Vagina (tissue), 2 donors: Measurements from ENCODE around the gene MBD5. TPM values are rescaled to one million over a fixed set of nuclear protein-coding genes. Genes with fewer than 3 reads are reported as not detected.

Source experiments
- DNase-seq, 2 donors: peaks; one replicate each; pipeline ENCODE4 v3.0.0-alpha.2; 2017; ENCODE audit errors: extremely low spot score in 2 of 2
- H3K27ac ChIP-seq: fragments of 200-600 bp; sonication (generic); one replicate; pipeline ENCODE4 v1.5.1; 2019
- H3K27me3 ChIP-seq: fragments of 200-600 bp; sonication (generic); one replicate; pipeline ENCODE4 v1.5.1; 2019
- H3K36me3 ChIP-seq, 2 donors: fragments of 200-600 bp; sonication (generic); one replicate each; pipeline ENCODE4 v1.5.1; 2017 to 2019
- H3K4me1 ChIP-seq: fragments of 200-600 bp; sonication (generic); one replicate; pipeline ENCODE4 v1.5.1; 2019
- H3K4me3 ChIP-seq, 2 donors: fragments of 200-600 bp; sonication (generic); 1 replicate in 1 of 2; 2 replicates in 1 of 2; pipeline ENCODE4 v1.5.1; 2016 to 2019
- H3K9me3 ChIP-seq: fragments of 200-600 bp; sonication (generic); one replicate; pipeline ENCODE4 v1.5.1; 2019
- CTCF ChIP-seq, 3 experiments: fragments of 450-650 bp in 2 of 3; fragments of 200-600 bp in 1 of 3; sonication (generic) in 1 of 3; IDR thresholded peaks; one replicate each; pipeline ENCODE4 v1.5.1; 2017 to 2019; ENCODE audit warnings: antibody characterized with exemption in 3 of 3, mild to moderate bottlenecking in 2 of 3, moderate library complexity in 2 of 3
- POLR2A ChIP-seq, 2 donors: fragments of 450-650 bp; IDR thresholded peaks; one replicate each; pipeline ENCODE4 v1.6.1; 2017; ENCODE audit warnings: antibody characterized with exemption in 2 of 2, mild to moderate bottlenecking in 2 of 2, moderate library complexity in 2 of 2
- POLR2AphosphoS5 ChIP-seq, 2 donors: sonication (generic); formaldehyde crosslinking; IDR thresholded peaks; one replicate each; pipeline ENCODE4 v1.9.0; 2017; ENCODE audit warnings: antibody characterized with exemption in 2 of 2, mild to moderate bottlenecking in 2 of 2, low read depth in 1 of 2; ENCODE audit not compliant: insufficient read depth in 1 of 2
- intact Hi-C: fragments of 100-400 bp; cut with DNase I; formaldehyde crosslinking; loops from one replicate; pipeline ENCODE4 v1.15.1; 2023
- total RNA-seq: library from RNA; depleted of rRNA; stranded (reverse); fragments of >200 nt; gene quantifications from one replicate; pipeline ENCODE4 v1.2.3, GENCODE V29; 2016

MBD5 gene
- total RNA-seq, 1 donor from 2014 or later, result 32.7 TPM

- Histone ChIP-seq H3K4me3 (no peak overlapping the region), H3K36me3 (no peaks in the 10 kb centered on the region), H3K4me1 (no peaks in the 10 kb centered on the region), H3K9me3 (no peaks in the 10 kb centered on the region), H3K27me3 (no peaks in the 10 kb centered on the region), H3K27ac (no peak overlapping the region)
- intact Hi-C loops, result no loop called here
- peak; percentile 52 to 74 for DNase-seq
- no peak for TF ChIP-seq CTCF (IDR thresholded peaks at IDR 0.05)
These were observed 508.9 kb downstream of the MBD5 start for GRCh38 chr2:148529745-148530144.

GRCh38 chr2:148530350-148530749 lies 509.5 kb downstream of the MBD5 start:
- intact Hi-C loops, result no loop called here
- Histone ChIP-seq H3K27ac (no peak overlapping the region), H3K9me3 (no peaks in the 10 kb centered on the region), H3K27me3 (no peaks in the 10 kb centered on the region), H3K36me3 (no peaks in the 10 kb centered on the region), H3K4me3 (no peak overlapping the region), H3K4me1 (no peaks in the 10 kb centered on the region)
- TF ChIP-seq POLR2AphosphoS5 (IDR thresholded peaks at IDR 0.05; ENCODE audit: insufficient read depth in 1 of 2, low read depth in 1 of 2) (no peak), CTCF (IDR thresholded peaks at IDR 0.05) (no peak), POLR2A (IDR thresholded peaks at IDR 0.05) (no peak)
- DNase-seq, result peak; percentile 19 to 32

- Histone ChIP-seq H3K4me1 (no peaks in the 10 kb centered on the region), H3K4me3 (no peak overlapping the region), H3K27ac (no peak overlapping the region), H3K9me3 (no peaks in the 10 kb centered on the region), H3K36me3 (no peaks in the 10 kb centered on the region), H3K27me3 (no peaks in the 10 kb centered on the region)
- intact Hi-C loops, result no loop called here
- DNase-seq, result peak; percentile 61 to 67
- TF ChIP-seq POLR2AphosphoS5 (IDR thresholded peaks at IDR 0.05; ENCODE audit: insufficient read depth in 1 of 2, low read depth in 1 of 2) (no peak), POLR2A (IDR thresholded peaks at IDR 0.05) (no peak), CTCF (IDR thresholded peaks at IDR 0.05) (no peak)
These were observed 510.3 kb downstream of the MBD5 start for GRCh38 chr2:148531235-148531634.

GRCh38 chr2:148531669-148532428 lies 511.0 kb downstream of the MBD5 start:
- H3K27ac ChIP-seq, result no peak overlapping the region
- H3K4me1 ChIP-seq, result no peaks in the 10 kb centered on the region
- intact Hi-C loops, result no loop called here
- TF ChIP-seq POLR2AphosphoS5 (IDR thresholded peaks at IDR 0.05; ENCODE audit: insufficient read depth in 1 of 2, low read depth in 1 of 2), result no peak
- no peak for TF ChIP-seq POLR2A (IDR thresholded peaks at IDR 0.05)
- no peak overlapping the region for H3K4me3 ChIP-seq
- DNase-seq, result peak; percentile 34 to 47
- H3K27me3 ChIP-seq, result no peaks in the 10 kb centered on the region
- H3K36me3 ChIP-seq, result no peaks in the 10 kb centered on the region
- H3K9me3 ChIP-seq, result no peaks in the 10 kb centered on the region

GRCh38 chr2:148533004-148533403 lies 512.1 kb downstream of the MBD5 start:
- no peak for DNase-seq
- no peaks in the 10 kb centered on the region for H3K9me3 ChIP-seq
- intact Hi-C loops, result no loop called here
- H3K4me1 ChIP-seq, result no peaks in the 10 kb centered on the region
- TF ChIP-seq CTCF (IDR thresholded peaks at IDR 0.05), result no peak
- TF ChIP-seq POLR2A (IDR thresholded peaks at IDR 0.05), result no peak
- no peaks in the 10 kb centered on the region for H3K27me3 ChIP-seq
- H3K36me3 ChIP-seq, result no peaks in the 10 kb centered on the region
- no peak overlapping the region for H3K27ac ChIP-seq
- no peak overlapping the region for H3K4me3 ChIP-seq
